HepG2 (cell line): ENCODE results near the gene MID1. TPM values are rescaled to one million over a fixed set of nuclear protein-coding genes. Genes with fewer than 3 reads are reported as not detected.

ENCODE experiments used
- ATAC-seq: fragments of 200-7000 bp; cut with Tn5 transposase; 3 replicates; pipeline ENCODE4 v1.9.1; 2020; ENCODE audit warnings: mild to moderate bottlenecking, moderate library complexity
- BruUV-seq: library from RNA; stranded (reverse); fragments of 400-500 nt; replicated peaks from 2 replicates; lab custom pipeline; 2021; lab: Mats Ljungman, UMichigan
- CTCF ChIA-PET: fragments of 300-600 bp; formaldehyde crosslinking; extraction: SDS; loops from one replicate; lab custom pipeline; 2021; ENCODE audit warnings: low total read pairs, inconsistent platforms, low intra/inter-chr PET ratio; lab: Yijun Ruan, JAX
- POLR2A ChIA-PET: fragments of 350-600 bp; sonication (Branson Sonifier 250); formaldehyde crosslinking; loops from one replicate; lab custom pipeline; 2020; ENCODE audit warnings: antibody characterized with exemption, inconsistent platforms; lab: Yijun Ruan, JAX
- DNase-seq: peaks from one replicate; pipeline ENCODE4 v3.0.0-alpha.2; 2015; ENCODE audit warnings: low spot score
- FAIRE-seq: peaks from 3 replicates; lab custom pipeline; 2011; peaks lifted over from hg19 to GRCh38; lab: Jason Lieb, UNC
- H2AFZ ChIP-seq: one replicate; pipeline ENCODE4 v1.6.1; 2011; ENCODE audit warnings: low read length, inconsistent platforms
- H3K27ac ChIP-seq: fragments of 300-600 bp; 3 replicates; pipeline ENCODE4 v1.8.0; 2011; ENCODE audit warnings: mixed run types, mild to moderate bottlenecking, mixed read lengths, low read length, inconsistent platforms; ENCODE audit not compliant: insufficient read depth; ENCODE audit errors: extremely low read length
- H3K27me3 ChIP-seq, 2 experiments: fragments of 200-600 bp in 1 of 2; 2 replicates in 1 of 2; 3 replicates in 1 of 2; pipeline versions ENCODE4 v1.6.0 to v1.8.0; 2011; ENCODE audit warnings: low read length in 2 of 2, mild to moderate bottlenecking in 2 of 2, moderate library complexity in 2 of 2, inconsistent platforms in 1 of 2; ENCODE audit not compliant: insufficient read depth in 2 of 2, control insufficient read depth in 1 of 2
- H3K36me3 ChIP-seq, 2 experiments: fragments of 200-600 bp in 1 of 2; replicated peaks in 1 of 2; 2 replicates in 1 of 2; 3 replicates in 1 of 2; pipeline versions ENCODE4 v1.5.1 to v1.8.0; 2011; ENCODE audit warnings: low read length in 2 of 2, inconsistent platforms in 1 of 2; ENCODE audit not compliant: insufficient read depth in 2 of 2, control insufficient read depth in 1 of 2
- H3K4me1 ChIP-seq: 2 replicates; pipeline ENCODE4 v1.5.1; 2012; ENCODE audit warnings: low read length, inconsistent platforms; ENCODE audit not compliant: insufficient read depth
- H3K4me2 ChIP-seq: 2 replicates; pipeline ENCODE4 v1.6.0; 2011; ENCODE audit warnings: low read depth, low read length, inconsistent platforms
- H3K4me3 ChIP-seq, 3 experiments: fragments of 200-600 bp in 1 of 3; sonication (generic), shearing (Covaris generic) in 1 of 3; replicated peaks in 1 of 3; 2 replicates each; pipeline ENCODE4 v1.5.1; 2011 to 2016; ENCODE audit warnings: low read length in 3 of 3, inconsistent platforms in 2 of 3, low read depth in 2 of 3, mild to moderate bottlenecking in 2 of 3, control low read depth in 1 of 3, mixed read lengths in 1 of 3; ENCODE audit not compliant: insufficient read depth in 1 of 3
- H3K79me2 ChIP-seq: one replicate; pipeline ENCODE4 v1.6.1; 2011; ENCODE audit warnings: low read length, inconsistent platforms; ENCODE audit not compliant: insufficient read depth
- H3K9ac ChIP-seq: 2 replicates; pipeline ENCODE4 v1.6.0; 2011; ENCODE audit warnings: mild to moderate bottlenecking, low read depth, low read length, inconsistent platforms; ENCODE audit not compliant: insufficient read depth
- H3K9me3 ChIP-seq: 2 replicates; pipeline ENCODE4 v1.5.1; 2012; ENCODE audit warnings: mild to moderate bottlenecking, low read length
- H4K20me1 ChIP-seq: 2 replicates; pipeline ENCODE4 v1.6.0; 2011; ENCODE audit warnings: inconsistent platforms, mild to moderate bottlenecking, low read length, moderate library complexity; ENCODE audit not compliant: insufficient read depth
- CCAR2 ChIP-seq: fragments of 200-400 bp; formaldehyde crosslinking; optimal IDR thresholded peaks from 2 replicates; pipeline ENCODE3; 2018; ENCODE audit warnings: low read depth, mild to moderate bottlenecking, low read length, moderate library complexity
- DPF2 ChIP-seq: sonication (generic); formaldehyde crosslinking; IDR thresholded peaks from 2 replicates; pipeline ENCODE4 v1.4.0; 2020; ENCODE audit warnings: mild to moderate bottlenecking, low read depth, missing genetic modification reagents, borderline replicate concordance
- NR0B2 ChIP-seq: sonication (generic); formaldehyde crosslinking; IDR thresholded peaks from 2 replicates; pipeline ENCODE4 v1.4.0; 2020; ENCODE audit warnings: mild to moderate bottlenecking, missing genetic modification reagents
- PHF5A ChIP-seq: IDR thresholded peaks from one replicate; pipeline ENCODE4 v1.6.1; 2018; ENCODE audit warnings: low read depth, missing genetic modification reagents; ENCODE audit not compliant: unreplicated experiment
- YEATS4 ChIP-seq: sonication (generic); formaldehyde crosslinking; IDR thresholded peaks from 2 replicates; pipeline ENCODE4 v1.4.0; 2020; ENCODE audit warnings: missing genetic modification reagents, borderline replicate concordance
- ZNF547 ChIP-seq: sonication (generic); formaldehyde crosslinking; IDR thresholded peaks from 2 replicates; pipeline ENCODE4 v1.5.1; 2020; ENCODE audit warnings: mild to moderate bottlenecking, missing genetic modification reagents
- ZNF550 ChIP-seq: sonication (generic); formaldehyde crosslinking; IDR thresholded peaks from 2 replicates; pipeline ENCODE4 v1.4.0; 2020; ENCODE audit warnings: mild to moderate bottlenecking, missing genetic modification reagents, borderline replicate concordance
- in situ Hi-C: cut with HindIII; loops from 2 replicates; pipeline ENCODE4 v1.10.0; 2017; ENCODE audit warnings: low pct_unique_long_range_greater_than_20kb; ENCODE audit not compliant: extremely low pct_ligation_motif_present
- intact Hi-C: fragments of 100-400 bp; cut with micrococcal nuclease; formaldehyde crosslinking; loops from one replicate; pipeline ENCODE4 v1.10.0; 2022; ENCODE audit not compliant: unreplicated experiment
- polyA plus RNA-seq, 8 experiments: library from polyadenylated mRNA; depleted of rRNA in 3 of 8; stranded (reverse) in 7 of 8; unstranded in 1 of 8; fragments of >200 nt; fragmentation: Illumina TruSeq in 4 of 8; extraction: Trizol in 4 of 8; gene quantifications; 2 replicates each; pipeline versions ENCODE4 v1.2.1 to v1.2.3, GENCODE V29; 2011 to 2016; ENCODE audit warnings: low read depth in 4 of 8, missing spikeins in 1 of 8, mixed read lengths in 1 of 8; ENCODE audit not compliant: insufficient read depth in 1 of 8
- total RNA-seq, 5 experiments: library from RNA; depleted of rRNA; stranded (reverse); fragments of >200 nt; fragmentation: Illumina TruSeq; extraction: Trizol; gene quantifications; 2 replicates each; pipeline ENCODE4 v1.2.3, GENCODE V29; 2016; ENCODE audit warnings: low read depth in 1 of 5
- TF ChIP-seq, protein P1 (sequence below): sonication (generic); formaldehyde crosslinking; IDR thresholded peaks from 2 replicates; pipeline ENCODE4 v1.5.1; 2020; ENCODE audit warnings: missing genetic modification reagents, mild to moderate bottlenecking, borderline replicate concordance
- TF ChIP-seq, protein P2 (sequence below): sonication (generic); formaldehyde crosslinking; IDR thresholded peaks from 2 replicates; pipeline ENCODE4 v1.5.0; 2020; ENCODE audit warnings: mild to moderate bottlenecking, missing genetic modification reagents, borderline replicate concordance
- TF ChIP-seq, protein P3 (sequence below): IDR thresholded peaks from 2 replicates; pipeline ENCODE4 v1.6.1; 2016

MID1 gene
- total and polyA plus RNA-seq, 2 of the 13 experiments (the other 11 are each of a cell fraction or from before 2014, with no cell fraction given): 0.86 to 1.1 TPM

DNA sequence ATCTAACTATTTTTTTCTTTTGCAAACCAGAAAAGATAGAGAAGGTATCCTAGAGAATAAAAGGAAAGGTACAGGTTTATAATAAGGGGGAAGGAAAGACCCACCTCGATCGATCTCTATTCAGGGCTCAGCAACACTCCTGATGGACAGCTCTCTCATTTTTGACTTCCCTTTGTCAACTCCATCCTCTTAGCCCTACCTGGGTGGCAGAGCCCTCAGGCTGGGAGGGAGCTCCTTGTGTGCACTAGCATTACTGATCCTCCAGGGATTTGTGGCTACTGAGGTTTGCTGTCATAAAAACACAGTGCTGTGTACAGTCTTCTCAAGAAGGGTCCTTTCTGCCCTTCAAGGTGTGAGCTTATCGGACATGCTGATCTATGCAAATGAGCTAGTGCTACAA, 111.0 kb downstream of the MID1 start (continued):
- no peak for TF ChIP-seq NR0B2 (CRISPR knock-in tag)
- no peak for TF ChIP-seq CCAR2
- TF ChIP-seq, protein P1, sequence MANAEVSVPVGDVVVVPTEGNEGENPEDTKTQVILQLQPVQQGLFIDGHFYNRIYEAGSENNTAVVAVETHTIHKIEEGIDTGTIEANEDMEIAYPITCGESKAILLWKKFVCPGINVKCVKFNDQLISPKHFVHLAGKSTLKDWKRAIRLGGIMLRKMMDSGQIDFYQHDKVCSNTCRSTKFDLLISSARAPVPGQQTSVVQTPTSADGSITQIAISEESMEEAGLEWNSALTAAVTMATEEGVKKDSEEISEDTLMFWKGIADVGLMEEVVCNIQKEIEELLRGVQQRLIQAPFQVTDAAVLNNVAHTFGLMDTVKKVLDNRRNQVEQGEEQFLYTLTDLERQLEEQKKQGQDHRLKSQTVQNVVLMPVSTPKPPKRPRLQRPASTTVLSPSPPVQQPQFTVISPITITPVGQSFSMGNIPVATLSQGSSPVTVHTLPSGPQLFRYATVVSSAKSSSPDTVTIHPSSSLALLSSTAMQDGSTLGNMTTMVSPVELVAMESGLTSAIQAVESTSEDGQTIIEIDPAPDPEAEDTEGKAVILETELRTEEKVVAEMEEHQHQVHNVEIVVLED (CRISPR knock-in tag): no peak
- TF ChIP-seq, protein P2, sequence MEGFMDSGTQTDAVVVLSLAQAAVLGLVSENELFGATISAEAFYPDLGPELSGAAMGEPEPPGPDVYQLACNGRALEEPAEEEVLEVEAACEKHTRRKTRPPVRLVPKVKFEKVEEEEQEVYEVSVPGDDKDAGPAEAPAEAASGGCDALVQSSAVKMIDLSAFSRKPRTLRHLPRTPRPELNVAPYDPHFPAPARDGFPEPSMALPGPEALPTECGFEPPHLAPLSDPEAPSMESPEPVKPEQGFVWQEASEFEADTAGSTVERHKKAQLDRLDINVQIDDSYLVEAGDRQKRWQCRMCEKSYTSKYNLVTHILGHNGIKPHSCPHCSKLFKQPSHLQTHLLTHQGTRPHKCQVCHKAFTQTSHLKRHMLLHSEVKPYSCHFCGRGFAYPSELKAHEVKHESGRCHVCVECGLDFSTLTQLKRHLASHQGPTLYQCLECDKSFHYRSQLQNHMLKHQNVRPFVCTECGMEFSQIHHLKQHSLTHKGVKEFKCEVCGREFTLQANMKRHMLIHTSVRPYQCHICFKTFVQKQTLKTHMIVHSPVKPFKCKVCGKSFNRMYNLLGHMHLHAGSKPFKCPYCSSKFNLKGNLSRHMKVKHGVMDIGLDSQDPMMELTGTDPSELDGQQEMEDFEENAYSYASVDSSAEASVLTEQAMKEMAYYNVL (CRISPR knock-in tag): no peak
- TF ChIP-seq, protein P3, sequence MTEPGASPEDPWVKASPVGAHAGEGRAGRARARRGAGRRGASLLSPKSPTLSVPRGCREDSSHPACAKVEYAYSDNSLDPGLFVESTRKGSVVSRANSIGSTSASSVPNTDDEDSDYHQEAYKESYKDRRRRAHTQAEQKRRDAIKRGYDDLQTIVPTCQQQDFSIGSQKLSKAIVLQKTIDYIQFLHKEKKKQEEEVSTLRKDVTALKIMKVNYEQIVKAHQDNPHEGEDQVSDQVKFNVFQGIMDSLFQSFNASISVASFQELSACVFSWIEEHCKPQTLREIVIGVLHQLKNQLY (CRISPR knock-in tag): no peak
- no peak for TF ChIP-seq ZNF550 (CRISPR knock-in tag)
- no peak for TF ChIP-seq DPF2 (CRISPR knock-in tag)
- TF ChIP-seq ZNF547 (CRISPR knock-in tag): no peak

GRCh38 chrX:10508891-10509290, 111.5 kb downstream of the MID1 start:
- intact Hi-C loops: no loop called here
- H3K4me2 ChIP-seq: no peak overlapping the region
- CTCF ChIA-PET: no interaction called here

More at GRCh38 chrX:10508891-10509290, 111.5 kb downstream of the MID1 start:
- FAIRE-seq (no peak), DNase-seq (no peak), ATAC-seq (no peak)
- Histone ChIP-seq H3K9ac (no peak overlapping the region), H3K4me1 (no peaks in the 10 kb centered on the region), H3K4me3 (no peak overlapping the region), H3K27ac (no peak overlapping the region), H3K27me3 (no peaks in the 10 kb centered on the region), H4K20me1 (no peaks in the 10 kb centered on the region), H3K36me3 (no peaks in the 10 kb centered on the region), H3K79me2 (no peaks in the 10 kb centered on the region), H3K9me3 (no peaks in the 10 kb centered on the region), H2AFZ (no peak overlapping the region)
- TF ChIP-seq PHF5A (CRISPR knock-in tag): no peak
- no peak for TF ChIP-seq YEATS4 (CRISPR knock-in tag)
- POLR2A ChIA-PET: no interaction called here
- BruUV-seq: no TSS peak
- in situ Hi-C loops: no loop called here
